SK-N-SH treated with all-trans-retinoic acid at 6 μM for 48 hours (cell line): ENCODE data around the gene RAB5A.
"Not testable (repeated sequence)": the region's sequence is repeated elsewhere in the genome, so short reads cannot be mapped to it uniquely, and the experiment has no call there.

ENCODE experiments used
- ATAC-seq: fragments of 200-7000 bp; cut with Tn5 transposase; 3 replicates; pipeline ENCODE4 v1.9.1; 2020; ENCODE audit warnings: mild to moderate bottlenecking, moderate library complexity
- ARNTL ChIP-seq: fragments of 450-650 bp; formaldehyde crosslinking; IDR thresholded peaks from 2 replicates; pipeline ENCODE4 v1.5.0; 2020; ENCODE audit warnings: low read depth, mild to moderate bottlenecking, moderate library complexity, borderline replicate concordance
- BACH2 ChIP-seq: fragments of 250-450 bp; sonication (Bioruptor Pico); IDR thresholded peaks from 2 replicates; pipeline ENCODE4 v1.9.0; 2021; ENCODE audit warnings: mild to moderate bottlenecking, borderline replicate concordance
- CREB5 ChIP-seq: fragments of 250-450 bp; sonication (Bioruptor Pico); IDR thresholded peaks from 2 replicates; pipeline ENCODE4 v1.5.1; 2020; ENCODE audit warnings: low read depth, mild to moderate bottlenecking, moderate library complexity
- CSDC2 ChIP-seq: fragments of 250-450 bp; sonication (Bioruptor Pico); IDR thresholded peaks from 2 replicates; pipeline ENCODE4 v1.5.0; 2020; ENCODE audit warnings: mild to moderate bottlenecking, moderate library complexity
- CSRNP3 ChIP-seq: fragments of 250-450 bp; sonication (Bioruptor Pico); IDR thresholded peaks from 2 replicates; pipeline ENCODE4 v1.5.1; 2021; ENCODE audit warnings: mild to moderate bottlenecking, moderate library complexity
- ESRRG ChIP-seq: fragments of 250-450 bp; sonication (Bioruptor Pico); IDR thresholded peaks from 2 replicates; pipeline ENCODE4 v1.6.1; 2021; ENCODE audit warnings: mild to moderate bottlenecking
- GLIS3 ChIP-seq: fragments of 250-450 bp; sonication (Bioruptor Pico); IDR thresholded peaks from 2 replicates; pipeline ENCODE4 v1.5.0; 2020; ENCODE audit warnings: mild to moderate bottlenecking, moderate library complexity
- ISL1 ChIP-seq: fragments of 250-450 bp; sonication (Bioruptor Pico); IDR thresholded peaks from 2 replicates; pipeline ENCODE4 v2.1.2; 2022; ENCODE audit warnings: mild to moderate bottlenecking, moderate library complexity
- OSR1 ChIP-seq: fragments of 250-450 bp; sonication (Bioruptor Pico); IDR thresholded peaks from 2 replicates; pipeline ENCODE4 v1.8.0; 2022; ENCODE audit warnings: moderate library complexity, mild to moderate bottlenecking, inconsistent platforms
- POU6F1 ChIP-seq: fragments of 250-450 bp; sonication (Bioruptor Pico); IDR thresholded peaks from 2 replicates; pipeline ENCODE4 v1.8.0; 2021; ENCODE audit warnings: low read depth, mild to moderate bottlenecking, moderate library complexity, borderline replicate concordance
- RARB ChIP-seq: fragments of 250-450 bp; sonication (Bioruptor Pico); IDR thresholded peaks from 2 replicates; pipeline ENCODE4 v1.8.0; 2021; ENCODE audit warnings: mild to moderate bottlenecking, moderate library complexity
- SNAI2 ChIP-seq: fragments of 250-450 bp; sonication (Bioruptor Pico); IDR thresholded peaks from 2 replicates; pipeline ENCODE4 v1.5.0; 2020; ENCODE audit warnings: mild to moderate bottlenecking, moderate library complexity
- TCF4 ChIP-seq: fragments of 250-450 bp; sonication (Bioruptor Pico); IDR thresholded peaks from 2 replicates; pipeline ENCODE4 v1.8.0; 2021; ENCODE audit warnings: mild to moderate bottlenecking, moderate library complexity, borderline replicate concordance
- TOX ChIP-seq: fragments of 250-450 bp; sonication (Bioruptor Pico); IDR thresholded peaks from 2 replicates; pipeline ENCODE4 v1.8.0; 2021; ENCODE audit warnings: mild to moderate bottlenecking, moderate library complexity, borderline replicate concordance
- TSHZ2 ChIP-seq: fragments of 250-450 bp; sonication (Bioruptor Pico); IDR thresholded peaks from 2 replicates; pipeline ENCODE4 v1.5.0; 2020; ENCODE audit warnings: mild to moderate bottlenecking, moderate library complexity
- ZC3H10 ChIP-seq: fragments of 250-450 bp; sonication (Bioruptor Pico); IDR thresholded peaks from 2 replicates; pipeline ENCODE4 v1.5.1; 2021; ENCODE audit warnings: mild to moderate bottlenecking, moderate library complexity
- ZFP3 ChIP-seq: fragments of 250-450 bp; sonication (Bioruptor Pico); IDR thresholded peaks from 2 replicates; pipeline ENCODE4 v1.5.0; 2020; ENCODE audit warnings: mild to moderate bottlenecking, moderate library complexity
- ZFP30 ChIP-seq: fragments of 450-650 bp; formaldehyde crosslinking; IDR thresholded peaks from 2 replicates; pipeline ENCODE4 v1.5.0; 2022; ENCODE audit warnings: mild to moderate bottlenecking, moderate library complexity
- ZNF70 ChIP-seq: fragments of 450-650 bp; formaldehyde crosslinking; IDR thresholded peaks from 2 replicates; pipeline ENCODE4 v1.5.0; 2020; ENCODE audit warnings: mild to moderate bottlenecking, moderate library complexity
- ZNF8 ChIP-seq: fragments of 450-650 bp; formaldehyde crosslinking; IDR thresholded peaks from 2 replicates; pipeline ENCODE4 v1.5.0; 2020; ENCODE audit warnings: mild to moderate bottlenecking, moderate library complexity

Gene RAB5A

GRCh38 chr3:19970327-19970726 lies 23.4 kb downstream of the RAB5A start (continued):
- no peak for TF ChIP-seq CREB5 (CRISPR knock-in tag)
- TF ChIP-seq, all 23 proteins: peak for 0

- no peak for ATAC-seq
Observed at GRCh38 chr3:19972054-19972453, 25.2 kb downstream of the RAB5A start.

GRCh38 chr3:19988904-19989303 lies 42.0 kb downstream of the RAB5A start:
- not testable (repeated sequence) for ATAC-seq

More at GRCh38 chr3:19972054-19972453, 25.2 kb downstream of the RAB5A start:
- no peak for TF ChIP-seq ZNF8
- no peak for TF ChIP-seq BACH2 (CRISPR knock-in tag)
- TF ChIP-seq TOX (CRISPR knock-in tag) = no peak
- no peak for TF ChIP-seq ESRRG (CRISPR knock-in tag)
- no peak for TF ChIP-seq ZC3H10
- TF ChIP-seq RARB = no peak
- no peak for TF ChIP-seq ZNF70
- TF ChIP-seq TCF4 (CRISPR knock-in tag) = no peak
- no peak for TF ChIP-seq CSDC2 (CRISPR knock-in tag)
- TF ChIP-seq POU6F1 (CRISPR knock-in tag) = no peak
- TF ChIP-seq ISL1 = no peak
- TF ChIP-seq GLIS3 = no peak
- no peak for TF ChIP-seq OSR1 (CRISPR knock-in tag)

GRCh38 chr3:19994796-19995195 lies 47.9 kb downstream of the RAB5A start:
- TF ChIP-seq ISL1 (no peak), BACH2 (CRISPR knock-in tag) (no peak), POU6F1 (CRISPR knock-in tag) (no peak), TSHZ2 (CRISPR knock-in tag) (no peak), SNAI2 (no peak), ZNF70 (no peak), ARNTL (CRISPR knock-in tag) (no peak), ZFP3 (CRISPR knock-in tag) (no peak), TOX (CRISPR knock-in tag) (no peak), TCF4 (CRISPR knock-in tag) (no peak), CSRNP3 (no peak)
- no peak for ATAC-seq

- no peak for ATAC-seq
- TF ChIP-seq TOX (CRISPR knock-in tag) (no peak), ZFP30 (no peak), SNAI2 (no peak), BACH2 (CRISPR knock-in tag) (no peak)
Observed at GRCh38 chr3:19997502-19997901, 50.6 kb downstream of the RAB5A start.
